ENCODE results near the gene PES1. TPM values are rescaled to one million over a fixed set of nuclear protein-coding genes. Genes with fewer than 3 reads are reported as not detected.
A peak's percentile ranks its signal among the peaks of the same experiment; 100 is the strongest.

The PES1 gene
- total and polyA plus RNA-seq, 2 donors (not counting 3 experiments of a cell fraction or from before 2014, with no cell fraction given): 110 to 135 TPM

GRCh38 chr22:30546616-30547015, 45.1 kb downstream of the PES1 start, which contains the start of gene SEC14L6:
Gene SEC14L6 (minus strand): TSS chr22:30546741. CDS start chr22:30546682, 59 bp downstream.
- TF ChIP-seq POLR2A (IDR thresholded peaks at IDR 0.05; ENCODE audit: low read depth, low read length) (no peak), POLR2AphosphoS5 (IDR thresholded peaks at IDR 0.05; ENCODE audit: insufficient read depth, low read depth, low read length) (no peak), CTCF (IDR thresholded peaks at IDR 0.05; ENCODE audit: extremely low read depth in 1 of 2, insufficient read depth in 1 of 2, low read depth in 1 of 2, low read length in 2 of 2) (no peak), EZH2 (IDR thresholded peaks at IDR 0.05; ENCODE audit: borderline replicate concordance, low read depth, low read length, severe bottlenecking) (no peak)
- no peak for FAIRE-seq
- ChIA-PET CTCF (interaction anchor here (0.7 to 0.9 kb wide), 2 partner anchors 10 to 61 kb away, joined by 3 read pairs; no protein-coding TSS in a partner anchor), POLR2A (no interaction called here)
- Histone ChIP-seq H3K27ac (ENCODE audit: insufficient read depth, low read depth, low read length) (no peak within 1 kb of the TSS), H3K79me2 (ENCODE audit: control insufficient read depth, insufficient read depth, low read length) (no peaks in the 10 kb centered on the region), H2AFZ (ENCODE audit: low read depth, low read length) (no peak within 1 kb of the TSS), H3K4me1 (ENCODE audit: control insufficient read depth, extremely low read depth, insufficient read depth, low read length) (no peaks in the 10 kb centered on the region), H3K9me1 (replicated peaks; ENCODE audit: control insufficient read depth, extremely low read depth, insufficient read depth, low read length) (no peaks in the 10 kb centered on the region), H4K20me1 (replicated peaks; ENCODE audit: control insufficient read depth, extremely low read depth, insufficient read depth, low read length) (no peaks in the 10 kb centered on the region), H3K9me3 (replicated peaks; ENCODE audit: control insufficient read depth, insufficient read depth, low read length) (no peaks in the 10 kb centered on the region), H3K9ac (replicated peaks; ENCODE audit: extremely low read depth, insufficient read depth, low read length) (no peak within 1 kb of the TSS), H3K4me3 (replicated peaks in 1 of 3; ENCODE audit: insufficient read depth in 1 of 3, low read depth in 1 of 3, low read length in 3 of 3) (no peak within 1 kb of the TSS), H3K4me2 (ENCODE audit: insufficient read depth, low read length) (no peak within 1 kb of the TSS), H3K36me3 (ENCODE audit: control insufficient read depth in 2 of 2, extremely low read depth in 1 of 2, insufficient read depth in 2 of 2, low read length in 2 of 2) (no peaks in the 10 kb centered on the region), H3K27me3 (ENCODE audit: control insufficient read depth in 2 of 2, insufficient read depth in 2 of 2, low read length in 2 of 2) (peaks cover 14 to 19% of the 10 kb centered on the region in 2 experiments)
- DNase-seq (ENCODE audit: low read depth, low spot score): no peak
- intact Hi-C loops (cut with micrococcal nuclease): no loop called here
- no TSS peak for BruUV-seq (replicated peaks)
- dilution Hi-C loops (cut with MboI; ENCODE audit: extremely low pct_ligation_motif_present, low sequenced_read_pairs): no loop called here

GRCh38 chr22:30542811-30543188, 48.9 kb downstream of the PES1 start:
- dilution Hi-C loops (cut with MboI; ENCODE audit: extremely low pct_ligation_motif_present, low sequenced_read_pairs): no loop called here
- CTCF ChIA-PET: interaction anchor here (1.0 kb wide), 1 partner anchor 58 kb away, joined by 3 read pairs; no protein-coding TSS in a partner anchor
- intact Hi-C loops (cut with micrococcal nuclease): no loop called here
- TF ChIP-seq EZH2 (IDR thresholded peaks at IDR 0.05; ENCODE audit: borderline replicate concordance, low read depth, low read length, severe bottlenecking) (peak; percentile 44), CTCF (IDR thresholded peaks at IDR 0.05; ENCODE audit: extremely low read depth in 1 of 2, insufficient read depth in 1 of 2, low read depth in 1 of 2, low read length in 2 of 2) (no peak)
- H3K4me1 ChIP-seq (ENCODE audit: control insufficient read depth, extremely low read depth, insufficient read depth, low read length): no peaks in the 10 kb centered on the region
- H3K9me3 ChIP-seq (replicated peaks; ENCODE audit: control insufficient read depth, insufficient read depth, low read length): no peaks in the 10 kb centered on the region
- no peak for DNase-seq (ENCODE audit: low read depth, low spot score)
- H2AFZ ChIP-seq (ENCODE audit: low read depth, low read length): no peak overlapping the region
- no peaks in the 10 kb centered on the region for H4K20me1 ChIP-seq (replicated peaks; ENCODE audit: control insufficient read depth, extremely low read depth, insufficient read depth, low read length)
- no peak for FAIRE-seq
- H3K79me2 ChIP-seq (ENCODE audit: control insufficient read depth, insufficient read depth, low read length): no peaks in the 10 kb centered on the region
- H3K9ac ChIP-seq (replicated peaks; ENCODE audit: extremely low read depth, insufficient read depth, low read length): no peak overlapping the region
- H3K27me3 ChIP-seq (ENCODE audit: control insufficient read depth in 2 of 2, insufficient read depth in 2 of 2, low read length in 2 of 2): peaks cover 15 to 17% of the 10 kb centered on the region in 2 experiments
- BruUV-seq (replicated peaks): no TSS peak
- H3K9me1 ChIP-seq (replicated peaks; ENCODE audit: control insufficient read depth, extremely low read depth, insufficient read depth, low read length): no peaks in the 10 kb centered on the region
- H3K27ac ChIP-seq (ENCODE audit: insufficient read depth, low read depth, low read length): no peak overlapping the region
- POLR2A ChIA-PET: no interaction called here
- H3K4me3 ChIP-seq (replicated peaks in 1 of 3; ENCODE audit: insufficient read depth in 1 of 3, low read depth in 1 of 3, low read length in 3 of 3): no peak overlapping the region
- H3K36me3 ChIP-seq (ENCODE audit: control insufficient read depth in 2 of 2, extremely low read depth in 1 of 2, insufficient read depth in 2 of 2, low read length in 2 of 2): no peaks in the 10 kb centered on the region
- H3K4me2 ChIP-seq (ENCODE audit: insufficient read depth, low read length): peak overlapping the region; percentile 39

Measured in endothelial cell of umbilical vein (primary cell).